Psoas muscle (tissue), 8 donors: Measurements from ENCODE around the gene STT3B. TPM values are rescaled to one million over a fixed set of nuclear protein-coding genes. Genes with fewer than 3 reads are reported as not detected.

Source experiments
- ATAC-seq, 4 donors: fragments of 200-7000 bp; cut with Tn5 transposase; one replicate each; pipeline ENCODE4 v1.9.1; 2020; ENCODE audit warnings: moderate library complexity in 3 of 4, mild to moderate bottlenecking in 2 of 4
- DNase-seq, 2 donors: peaks; one replicate each; pipeline ENCODE4 v3.0.0-alpha.2; 2020
- H3K27ac ChIP-seq: fragments of 200-600 bp; one replicate; pipeline ENCODE4 v1.8.0; 2022
- H3K27me3 ChIP-seq, 3 donors: fragments of 200-600 bp in 1 of 3; one replicate each; pipeline versions ENCODE4 v1.6.1 to v1.8.0; 2013 to 2022; ENCODE audit warnings: low read length in 2 of 3, mild to moderate bottlenecking in 2 of 3, moderate library complexity in 1 of 3; ENCODE audit not compliant: insufficient read depth in 3 of 3
- H3K36me3 ChIP-seq, 2 donors: fragments of 200-600 bp in 1 of 2; one replicate each; pipeline versions ENCODE4 v1.6.1 to v1.8.0; 2013 to 2022; ENCODE audit warnings: low read depth in 1 of 2, mild to moderate bottlenecking in 1 of 2, moderate library complexity in 1 of 2; ENCODE audit not compliant: insufficient read depth in 1 of 2
- H3K4me1 ChIP-seq: fragments of 200-600 bp; one replicate; pipeline ENCODE4 v1.8.0; 2022
- H3K4me3 ChIP-seq: fragments of 200-600 bp; one replicate; pipeline ENCODE4 v1.8.0; 2022; ENCODE audit warnings: mild to moderate bottlenecking
- H3K9me3 ChIP-seq: fragments of 200-600 bp; one replicate; pipeline ENCODE4 v1.8.0; 2022
- CTCF ChIP-seq: fragments of 200-600 bp; IDR thresholded peaks from one replicate; pipeline ENCODE4 v1.8.0; 2022; ENCODE audit warnings: antibody characterized with exemption
- WGBS, 3 donors: extraction: QIAGEN DNeasy Blood & Tissue Kit; methylation state at CpG; one replicate each; pipeline versions ENCODE4 v1.1.6 to v1.1.7; 2013; 5-methylcytosine and 5-hydroxymethylcytosine counted together
- intact Hi-C, 2 donors: fragments of 100-400 bp; cut with DNase I; formaldehyde crosslinking; loops; one replicate each; pipeline versions ENCODE4 v1.11.0 to v1.14.2; 2022
- polyA plus RNA-seq, 3 donors: library from polyadenylated mRNA; stranded (reverse); fragments of 200-250 nt; gene quantifications; one replicate each; pipeline ENCODE4 v1.2.3, GENCODE V29; 2013
- total RNA-seq, 4 donors: library from RNA; stranded (reverse); fragmentation: NEBNext Ultra II Directional in 2 of 4; extraction: Animal tissue kit (Norgen Biotek cat#: 25700) in 2 of 4; gene quantifications; one replicate each; pipeline versions ENCODE4 v1.2.1 to v1.2.4, GENCODE V29; 2021 to 2023
- donor health status: healthy with polysubstance abuse.
- donor health status: DM: no; HTN: no; CAD: no; lungs with moderate emphysema.
- donor health status: Bipolar disorder and iron deficiency.
- donor health status: healthy.
- donor health status: DM: yes; HTN: yes; CAD: no.
- donor health status: DM: no; HTN: no; CAD: no.
- donor health status: DM: no; HTN: no; CAD: no.
- donor health status: DM: yes; HTN: yes; CAD: no.

Gene STT3B
- total and polyA plus RNA-seq, 7 donors = 33.8 to 95.5 (median 56.9) TPM

GRCh38 chr3:31661993-31662670, 129.4 kb downstream of the STT3B start:
- no peaks in the 10 kb centered on the region for H3K27me3 ChIP-seq
- WGBS, 3 donors = 86 to 90% (median 87%) methylated on average over 5 of the region's 5 CpGs
- no peak for DNase-seq
- TF ChIP-seq CTCF = no peak
- no peaks in the 10 kb centered on the region for H3K9me3 ChIP-seq
- no peaks in the 10 kb centered on the region for H3K36me3 ChIP-seq
- no peak for ATAC-seq
- no peak overlapping the region for H3K4me3 ChIP-seq
- H3K27ac ChIP-seq = no peak overlapping the region
- H3K4me1 ChIP-seq = no peaks in the 10 kb centered on the region
- intact Hi-C loops = no loop called here

- Histone ChIP-seq H3K9me3 (no peaks in the 10 kb centered on the region), H3K36me3 (no peaks in the 10 kb centered on the region), H3K27ac (no peak overlapping the region), H3K4me3 (no peak overlapping the region), H3K4me1 (no peaks in the 10 kb centered on the region), H3K27me3 (no peaks in the 10 kb centered on the region)
- ATAC-seq = no peak
- no peak for TF ChIP-seq CTCF
- no peak for DNase-seq
- intact Hi-C loops = no loop called here
- 96 to 97% (median 96%) methylated on average over 14 to 17 of the region's 17 CpGs for WGBS, 3 donors
Observed at GRCh38 chr3:31664031-31664430, 131.3 kb downstream of the STT3B start.

GRCh38 chr3:31667582-31667981, 134.9 kb downstream of the STT3B start:
- no peaks in the 10 kb centered on the region for H3K4me1 ChIP-seq
- DNase-seq (no peak), ATAC-seq (no peak)
- WGBS, 3 donors = 91 to 98% (median 94%) methylated on average over 1 of the region's 1 CpG
- no peak overlapping the region for H3K27ac ChIP-seq
- no peak for TF ChIP-seq CTCF
- H3K36me3 ChIP-seq = no peaks in the 10 kb centered on the region
- no peaks in the 10 kb centered on the region for H3K9me3 ChIP-seq
- intact Hi-C loops = no loop called here
- H3K27me3 ChIP-seq = no peaks in the 10 kb centered on the region
- H3K4me3 ChIP-seq = no peak overlapping the region

- intact Hi-C loops = no loop called here
- H3K27me3 ChIP-seq = no peaks in the 10 kb centered on the region
- 92 to 97% (median 94%) methylated on average over 4 of the region's 4 CpGs for WGBS, 3 donors
- H3K27ac ChIP-seq = no peak overlapping the region
- H3K4me1 ChIP-seq = no peaks in the 10 kb centered on the region
- H3K4me3 ChIP-seq = no peak overlapping the region
- no peaks in the 10 kb centered on the region for H3K36me3 ChIP-seq
- TF ChIP-seq CTCF = no peak
- DNase-seq (no peak), ATAC-seq (no peak)
- H3K9me3 ChIP-seq = no peaks in the 10 kb centered on the region
Observed at GRCh38 chr3:31668242-31668641, 135.5 kb downstream of the STT3B start.

- Histone ChIP-seq H3K27ac (no peak overlapping the region), H3K4me1 (no peaks in the 10 kb centered on the region), H3K9me3 (no peaks in the 10 kb centered on the region), H3K36me3 (no peaks in the 10 kb centered on the region), H3K27me3 (no peaks in the 10 kb centered on the region), H3K4me3 (no peak overlapping the region)
- TF ChIP-seq CTCF = no peak
- intact Hi-C loops = no loop called here
- DNase-seq = no peak
- 70 to 79% (median 76%) methylated on average over 1 of the region's 1 CpG for WGBS, 3 donors
- ATAC-seq = no peak
Observed at GRCh38 chr3:31670136-31670535, 137.4 kb downstream of the STT3B start.
